ENCODE results near the gene KCTD6. TPM values are rescaled to one million over a fixed set of nuclear protein-coding genes. Genes with fewer than 3 reads are reported as not detected.

The KCTD6 gene
- total RNA-seq, 1 experiment from 2014 or later, result 8.9 TPM

DNA sequence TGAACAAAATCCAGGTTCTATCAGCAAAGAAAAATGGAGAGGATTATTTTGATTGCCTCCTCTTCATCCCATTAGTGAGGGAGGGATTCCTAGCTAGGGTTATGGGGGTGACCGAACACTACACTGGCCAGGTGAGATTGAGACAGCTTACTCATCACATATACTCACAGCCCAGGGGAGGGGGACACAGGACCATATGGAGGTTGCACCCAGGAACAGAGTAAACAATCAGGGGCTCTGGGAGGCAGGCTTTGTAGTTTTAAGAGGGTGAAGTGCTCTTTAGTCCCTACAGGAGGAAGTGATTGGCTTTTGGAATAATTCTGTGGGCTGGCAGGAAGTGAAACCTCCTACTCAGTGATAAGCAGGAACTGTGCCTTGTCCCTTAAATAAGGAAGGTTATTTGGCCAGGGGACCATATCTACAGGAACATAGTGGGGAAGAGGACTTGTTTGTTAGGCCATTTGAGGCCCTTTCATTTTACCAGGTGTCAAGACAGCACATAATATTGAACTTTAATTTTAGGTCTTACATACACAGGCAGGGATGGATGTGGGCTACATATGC, 17.5 kb upstream of the KCTD6 start:
- no peaks in the 10 kb centered on the region for H3K36me3 ChIP-seq

DNA sequence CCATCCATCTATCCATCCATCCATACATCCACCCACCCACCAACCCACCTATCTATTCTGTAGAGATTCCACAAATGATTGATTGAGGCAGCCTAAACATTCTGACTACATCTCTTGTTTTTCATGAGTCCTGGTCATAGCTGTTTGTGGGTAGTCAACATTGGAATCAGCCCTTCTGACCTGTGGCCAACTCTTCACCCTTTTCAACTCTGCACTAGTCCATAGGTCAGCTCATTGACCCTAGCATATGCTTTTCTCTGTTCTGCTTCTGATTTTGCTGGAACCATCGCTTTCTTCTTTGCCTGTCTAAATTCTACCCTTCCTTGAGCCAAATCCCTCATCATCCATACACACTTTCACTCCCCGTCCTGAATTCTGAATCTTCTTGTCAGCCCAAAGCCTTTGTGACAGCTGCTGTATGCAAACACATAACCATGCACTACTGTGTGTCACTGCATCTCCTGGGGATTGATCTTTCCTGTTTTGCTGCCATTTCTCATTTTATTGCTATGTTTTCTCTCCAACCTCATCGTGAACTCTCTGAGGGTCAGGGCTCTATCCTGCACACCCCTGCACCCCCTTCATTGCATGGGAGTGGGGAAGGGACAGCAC, 16.8 kb upstream of the KCTD6 start:
- no peak for DNase-seq (ENCODE audit: low read depth in 1 of 2, low spot score in 2 of 2)
- Histone ChIP-seq H3K4me1 (replicated peaks) (peaks cover 20% of the 10 kb centered on the region), H3K9me3 (replicated peaks) (no peaks in the 10 kb centered on the region), H3K27ac (no peak overlapping the region), H3K36me3 (no peaks in the 10 kb centered on the region), H3K27me3 (replicated peaks) (no peaks in the 10 kb centered on the region), H3K4me3 (no peak overlapping the region)

More for the DNA sequence above, 17.5 kb upstream of the KCTD6 start:
- Histone ChIP-seq H3K4me3 (no peak overlapping the region), H3K27ac (no peak overlapping the region), H3K9me3 (replicated peaks) (no peaks in the 10 kb centered on the region), H3K4me1 (replicated peaks) (peaks cover 25% of the 10 kb centered on the region), H3K27me3 (replicated peaks) (no peaks in the 10 kb centered on the region)
- DNase-seq (ENCODE audit: low read depth in 1 of 2, low spot score in 2 of 2), result no peak

DNA sequence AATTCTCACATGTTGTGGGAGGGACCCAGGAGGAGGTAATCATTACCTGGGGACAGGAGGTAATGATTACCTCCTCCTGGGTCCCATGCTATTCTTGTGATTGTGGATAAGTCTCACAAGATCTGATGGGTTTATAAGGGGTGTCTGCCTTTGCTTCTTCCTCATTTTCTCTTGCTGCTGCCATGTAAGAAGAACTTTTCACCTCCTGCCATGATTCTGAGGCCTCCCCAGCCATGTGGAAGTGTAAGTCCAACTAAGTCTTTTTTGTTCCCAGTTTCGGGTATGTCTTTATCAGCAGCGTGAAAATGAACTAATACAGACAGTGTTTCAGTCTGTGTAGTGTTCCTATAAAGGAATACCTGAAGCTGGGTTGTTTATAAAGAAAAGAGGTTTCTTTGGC, 13.1 kb upstream of the KCTD6 start:
- no peak for DNase-seq (ENCODE audit: low read depth in 1 of 2, low spot score in 2 of 2)
- H3K4me1 ChIP-seq (replicated peaks), result no peaks in the 10 kb centered on the region
- no peak overlapping the region for H3K4me3 ChIP-seq
- H3K27me3 ChIP-seq (replicated peaks), result no peaks in the 10 kb centered on the region
- no peaks in the 10 kb centered on the region for H3K36me3 ChIP-seq
- H3K9me3 ChIP-seq (replicated peaks), result no peaks in the 10 kb centered on the region
- no peak overlapping the region for H3K27ac ChIP-seq

DNA sequence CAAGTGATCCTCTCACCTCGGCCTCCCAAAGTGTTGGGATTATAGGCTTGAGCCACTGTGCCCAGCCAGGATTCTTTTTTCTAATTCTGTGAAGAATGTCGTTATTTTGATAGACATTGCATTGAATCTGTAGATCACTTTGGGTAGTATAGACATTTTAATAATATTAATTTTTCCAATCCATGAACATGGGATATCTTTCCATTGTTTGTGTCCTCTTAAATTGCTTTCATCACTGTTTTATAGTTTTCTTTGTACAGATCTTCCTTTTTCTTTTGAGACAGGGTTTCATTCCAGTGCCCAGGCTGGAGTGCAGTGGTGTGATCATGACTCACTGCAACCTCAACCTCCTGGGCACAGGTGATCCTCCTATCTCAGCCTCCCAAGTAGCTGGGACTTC, 11.6 kb upstream of the KCTD6 start:
- no peak for DNase-seq (ENCODE audit: low read depth in 1 of 2, low spot score in 2 of 2)
- Histone ChIP-seq H3K27me3 (replicated peaks) (no peaks in the 10 kb centered on the region), H3K9me3 (replicated peaks) (no peaks in the 10 kb centered on the region), H3K4me1 (replicated peaks) (no peaks in the 10 kb centered on the region), H3K4me3 (no peak overlapping the region), H3K36me3 (no peaks in the 10 kb centered on the region), H3K27ac (no peak overlapping the region)

DNA sequence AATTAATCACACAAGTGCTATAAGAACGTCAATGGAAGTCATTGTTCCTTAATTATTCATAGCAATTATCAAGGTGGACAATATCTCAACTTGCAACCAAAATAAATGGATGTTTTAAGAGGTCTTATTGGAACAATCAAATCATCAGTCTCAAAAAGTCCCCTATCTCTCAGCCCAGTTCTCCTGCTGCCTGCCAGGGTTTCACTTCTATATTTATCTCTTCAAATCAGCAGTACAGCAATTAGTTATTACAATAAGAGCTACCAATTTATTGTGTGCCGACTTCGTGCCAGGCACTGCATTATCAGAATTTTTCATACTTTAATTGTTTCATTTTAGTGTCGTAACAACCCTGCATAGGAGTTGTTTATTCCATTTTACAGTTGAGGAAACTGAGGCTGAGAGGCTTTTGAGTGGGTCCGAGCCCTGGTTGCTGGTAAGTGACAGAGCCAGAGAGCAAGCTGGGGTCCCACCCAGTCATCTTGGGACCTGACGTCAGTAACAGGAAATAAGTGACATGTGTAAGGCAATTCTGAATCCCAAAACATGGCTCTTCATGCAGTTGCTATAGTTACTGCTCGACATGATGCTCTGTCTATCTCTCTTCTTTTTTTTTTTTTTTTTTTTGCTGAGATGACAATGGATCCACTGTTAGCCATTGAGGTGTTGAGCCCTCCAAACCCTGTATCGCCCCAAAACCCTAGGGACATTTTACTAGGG, 8.8 kb upstream of the KCTD6 start:
- no peak overlapping the region for H3K27ac ChIP-seq
- H3K4me1 ChIP-seq (replicated peaks), result peaks cover 11% of the 10 kb centered on the region
- no peak overlapping the region for H3K4me3 ChIP-seq
- DNase-seq (ENCODE audit: low read depth in 1 of 2, low spot score in 2 of 2), result no peak
- H3K9me3 ChIP-seq (replicated peaks), result no peaks in the 10 kb centered on the region
- H3K36me3 ChIP-seq, result no peaks in the 10 kb centered on the region
- H3K27me3 ChIP-seq (replicated peaks), result no peaks in the 10 kb centered on the region

DNA sequence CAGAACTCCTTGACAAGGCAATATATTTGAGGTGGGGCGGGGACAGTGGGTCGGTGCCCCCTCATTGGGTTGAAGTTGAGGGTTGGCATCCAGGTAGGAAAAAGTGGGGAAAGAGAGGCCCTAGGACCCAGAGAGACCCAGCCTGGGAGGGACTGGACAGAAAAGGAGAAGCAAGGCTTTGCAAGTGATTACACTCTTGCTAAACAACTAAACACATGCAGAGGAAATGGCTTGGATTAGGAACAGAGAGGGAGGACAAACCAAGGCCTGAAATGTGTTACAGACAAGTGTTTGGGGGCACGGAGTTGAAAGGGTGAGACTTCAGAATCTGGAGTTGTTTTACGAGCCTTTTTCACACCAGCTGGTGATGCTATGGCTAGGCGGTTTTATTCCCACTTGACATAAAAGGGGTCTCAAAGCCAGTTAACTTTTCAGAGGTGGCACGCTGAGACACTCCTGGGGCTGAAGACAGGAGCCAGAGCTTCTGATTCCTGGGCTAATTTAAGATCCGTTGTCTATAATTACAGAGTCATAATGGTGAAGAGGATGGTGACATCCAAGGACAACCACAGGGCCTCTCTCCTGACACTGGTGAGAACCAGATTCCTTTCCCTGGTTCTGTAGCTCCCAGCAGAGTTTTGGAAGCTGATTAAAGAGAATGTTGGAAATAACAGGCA, 7.7 kb upstream of the KCTD6 start:
- Histone ChIP-seq H3K9me3 (replicated peaks) (no peaks in the 10 kb centered on the region), H3K27ac (no peak overlapping the region), H3K4me3 (no peak overlapping the region), H3K27me3 (replicated peaks) (no peaks in the 10 kb centered on the region), H3K4me1 (replicated peaks) (peaks cover 11% of the 10 kb centered on the region), H3K36me3 (no peaks in the 10 kb centered on the region)
- DNase-seq (ENCODE audit: low read depth in 1 of 2, low spot score in 2 of 2), result no peak

DNA sequence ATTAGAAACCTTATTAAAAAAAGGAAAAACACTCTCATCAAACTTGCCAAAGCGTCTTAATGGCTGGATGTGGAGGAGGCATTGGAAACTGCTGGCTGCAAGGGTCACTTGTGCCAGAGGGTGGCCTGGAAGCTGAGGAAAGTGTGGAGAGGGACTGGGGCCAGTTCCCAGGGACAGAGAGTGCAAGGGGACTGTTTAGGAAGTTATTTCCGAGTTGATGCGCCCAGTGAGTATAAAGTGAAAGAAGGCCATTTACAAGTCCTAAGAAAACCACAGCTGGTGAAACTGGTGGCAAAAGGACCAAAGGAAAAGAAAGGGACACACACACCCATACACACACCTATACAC, 7.2 kb upstream of the KCTD6 start:
- Histone ChIP-seq H3K9me3 (replicated peaks) (no peaks in the 10 kb centered on the region), H3K4me1 (replicated peaks) (peaks cover 11% of the 10 kb centered on the region), H3K27ac (no peak overlapping the region), H3K27me3 (replicated peaks) (no peaks in the 10 kb centered on the region), H3K4me3 (no peak overlapping the region), H3K36me3 (no peaks in the 10 kb centered on the region)
- no peak for DNase-seq (ENCODE audit: low read depth in 1 of 2, low spot score in 2 of 2)

DNA sequence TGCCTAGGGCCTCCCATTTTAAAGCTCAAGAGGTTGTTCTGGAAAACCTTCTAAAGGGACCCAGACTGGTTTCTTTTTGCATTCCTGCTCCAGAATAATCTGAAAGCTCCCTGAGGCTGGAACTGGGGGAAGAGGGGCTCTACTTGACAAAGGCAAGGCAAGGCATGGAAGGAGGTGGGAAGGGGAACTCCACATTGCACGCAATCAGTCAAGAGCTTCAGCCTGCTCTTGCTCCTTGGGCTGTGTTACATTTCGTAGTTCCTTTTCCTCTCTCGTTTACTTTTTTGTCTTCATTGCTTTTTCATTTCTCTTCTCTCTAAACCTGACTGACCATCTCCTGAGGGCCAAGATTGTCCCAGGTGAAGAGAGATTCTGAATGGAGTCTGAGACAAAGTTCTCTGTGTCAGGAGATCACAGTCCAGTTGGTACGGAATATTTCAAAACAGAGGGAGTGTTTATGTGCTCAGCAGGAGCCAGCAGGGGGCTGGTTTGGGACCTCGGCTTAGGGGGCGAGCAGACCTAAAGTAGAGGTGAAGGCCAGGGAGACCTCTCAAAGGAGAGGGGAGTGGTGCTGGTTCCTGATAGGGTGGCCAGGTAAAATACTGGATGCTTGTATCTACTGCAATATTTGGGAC, 6.0 kb upstream of the KCTD6 start:
- no peak for DNase-seq (ENCODE audit: low read depth in 1 of 2, low spot score in 2 of 2)
- H3K27me3 ChIP-seq (replicated peaks), result no peaks in the 10 kb centered on the region
- H3K27ac ChIP-seq, result no peak overlapping the region
- peaks cover 13% of the 10 kb centered on the region for H3K4me1 ChIP-seq (replicated peaks)
- no peaks in the 10 kb centered on the region for H3K36me3 ChIP-seq
- no peaks in the 10 kb centered on the region for H3K9me3 ChIP-seq (replicated peaks)
- H3K4me3 ChIP-seq, result no peak overlapping the region

DNA sequence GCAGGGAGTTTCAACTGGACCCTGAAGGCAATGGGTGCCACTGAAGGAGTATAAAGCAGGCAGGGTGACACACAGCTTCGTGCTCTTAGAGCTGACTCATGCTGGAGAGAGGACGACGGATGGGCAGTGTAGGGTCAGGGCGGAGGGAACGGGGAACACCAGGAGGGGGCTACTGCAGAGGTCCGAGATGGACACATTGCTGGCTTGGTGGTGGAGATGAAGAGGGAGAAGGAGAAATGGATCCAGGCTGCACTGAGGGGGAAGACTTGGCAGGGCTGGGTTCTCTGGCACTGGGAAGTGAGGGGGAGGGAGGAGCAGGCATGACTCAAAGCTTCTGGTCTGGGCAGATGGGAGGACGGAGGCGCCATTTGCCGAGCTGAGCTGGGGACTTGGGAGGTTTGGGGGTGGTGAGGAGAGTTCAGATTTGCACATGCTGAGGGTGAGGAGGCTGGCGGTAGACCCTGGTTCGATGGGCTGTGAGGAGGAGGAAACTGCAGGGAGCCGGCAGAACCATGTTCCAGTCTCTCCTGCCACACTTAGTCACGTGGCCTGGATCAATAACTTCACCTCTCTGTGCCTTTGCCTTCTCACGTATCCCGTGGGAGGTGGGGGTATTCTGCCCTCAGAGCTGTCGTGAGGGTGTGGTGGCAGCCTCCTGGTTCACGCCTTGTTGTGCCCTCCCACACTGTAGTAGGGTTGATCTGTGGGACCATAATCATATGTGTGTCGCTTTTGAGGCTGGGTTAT, 4.6 kb upstream of the KCTD6 start:
- H3K27ac ChIP-seq, result peak overlapping the region; percentile 26
- peaks cover 4% of the 10 kb centered on the region for H3K36me3 ChIP-seq
- H3K4me3 ChIP-seq, result no peak overlapping the region
- no peaks in the 10 kb centered on the region for H3K27me3 ChIP-seq (replicated peaks)
- H3K9me3 ChIP-seq (replicated peaks), result no peaks in the 10 kb centered on the region
- H3K4me1 ChIP-seq (replicated peaks), result peaks cover 20% of the 10 kb centered on the region
- peak; percentile 57 to 63 for DNase-seq (ENCODE audit: low read depth in 1 of 2, low spot score in 2 of 2)

DNA sequence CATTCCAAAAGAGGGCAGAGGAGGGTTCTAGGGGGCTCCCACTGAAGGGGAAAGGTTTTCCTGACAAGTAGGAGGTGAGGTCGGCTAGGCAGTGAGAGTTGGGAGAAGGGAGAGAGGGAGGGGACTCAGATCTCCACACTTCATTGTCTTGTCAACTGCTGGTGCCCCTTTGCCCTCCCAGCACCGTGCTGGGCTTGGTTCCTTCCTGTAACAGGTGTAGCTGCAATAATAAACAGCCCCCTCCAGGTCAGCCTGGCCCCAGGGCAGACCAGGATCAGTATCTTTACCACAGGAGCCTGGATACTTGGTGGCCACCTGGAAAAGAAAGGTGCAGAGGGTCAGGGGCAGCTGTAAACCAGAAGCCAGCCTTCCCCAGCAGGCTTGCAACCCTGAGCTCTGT, 2.9 kb upstream of the KCTD6 start:
- no peak for DNase-seq (ENCODE audit: low read depth in 1 of 2, low spot score in 2 of 2)
- H3K27ac ChIP-seq, result no peak overlapping the region
- no peak overlapping the region for H3K4me3 ChIP-seq
- no peaks in the 10 kb centered on the region for H3K9me3 ChIP-seq (replicated peaks)
- peaks cover 5% of the 10 kb centered on the region for H3K36me3 ChIP-seq
- peaks cover 36% of the 10 kb centered on the region for H3K4me1 ChIP-seq (replicated peaks)
- no peaks in the 10 kb centered on the region for H3K27me3 ChIP-seq (replicated peaks)

DNA sequence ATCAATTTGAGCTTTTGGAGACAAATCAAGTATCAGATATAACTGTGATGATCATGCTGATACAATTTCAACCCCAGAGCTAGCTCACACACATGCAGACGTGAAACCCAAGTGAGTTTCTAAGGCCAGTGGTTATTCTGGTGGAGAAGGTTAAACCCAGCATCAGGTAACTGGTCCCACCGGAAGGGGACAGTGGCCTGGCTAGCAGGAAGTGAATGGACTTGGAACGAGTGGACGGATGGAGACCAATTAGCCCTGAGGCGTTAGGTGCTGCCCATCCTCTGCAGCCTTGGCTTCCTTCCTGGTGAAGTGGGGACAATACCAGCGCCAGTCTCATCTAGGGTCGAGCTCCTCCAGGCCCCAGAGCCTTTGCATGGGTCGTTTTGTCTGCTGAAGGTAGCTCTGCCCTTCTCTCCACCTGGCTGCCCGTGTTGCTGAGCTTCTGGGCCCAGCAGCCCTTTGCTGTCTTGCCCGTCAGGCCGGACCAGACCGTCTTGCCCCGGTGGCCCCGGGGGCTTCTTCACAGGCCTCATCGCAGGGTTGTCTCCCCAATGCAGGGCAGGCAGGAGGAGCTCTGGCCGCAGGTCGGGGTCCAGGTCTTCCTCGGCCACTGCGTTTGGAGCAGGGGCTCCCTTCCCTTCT, 915 bp upstream of the KCTD6 start:
- H3K36me3 ChIP-seq, result peaks cover 5% of the 10 kb centered on the region
- H3K27me3 ChIP-seq (replicated peaks), result no peaks in the 10 kb centered on the region
- DNase-seq (ENCODE audit: low read depth in 1 of 2, low spot score in 2 of 2), result no peak
- H3K27ac ChIP-seq, result peak overlapping the region; percentile 50; the same call in 1 of the 2 replicates
- H3K4me1 ChIP-seq (replicated peaks), result peaks cover 36% of the 10 kb centered on the region
- H3K9me3 ChIP-seq (replicated peaks), result no peaks in the 10 kb centered on the region
- peak overlapping the region; percentile 95 for H3K4me3 ChIP-seq

DNA sequence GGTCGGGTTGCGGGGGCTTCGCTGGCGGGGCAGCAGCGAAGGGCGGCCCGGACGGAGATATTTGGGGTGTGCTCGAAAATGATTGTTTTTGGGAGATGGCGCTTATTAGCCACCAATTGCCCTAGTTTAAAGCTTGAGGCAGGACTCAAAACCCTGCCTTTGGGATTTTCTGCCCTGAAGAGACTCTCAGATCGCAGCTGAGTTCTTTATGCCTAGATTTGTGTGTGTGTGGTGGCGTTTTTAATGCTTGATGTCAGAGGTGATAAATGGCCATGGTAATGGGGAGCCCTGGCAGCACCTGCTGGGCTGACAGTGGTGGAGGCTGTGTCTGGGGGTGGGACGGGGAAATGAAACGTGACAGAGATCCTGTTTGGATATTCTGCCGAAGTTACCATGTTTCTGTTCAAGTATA, 604 bp downstream of the KCTD6 start:
- H3K36me3 ChIP-seq, result peaks cover 5% of the 10 kb centered on the region
- H3K27me3 ChIP-seq (replicated peaks), result no peaks in the 10 kb centered on the region
- H3K4me1 ChIP-seq (replicated peaks), result peaks cover 26% of the 10 kb centered on the region
- DNase-seq (ENCODE audit: low read depth in 1 of 2, low spot score in 2 of 2), result peak in 1 of 2 experiments; percentile 4
- H3K9me3 ChIP-seq (replicated peaks), result no peaks in the 10 kb centered on the region
- H3K4me3 ChIP-seq, result peak overlapping the region; percentile 95
- H3K27ac ChIP-seq, result peak overlapping the region; percentile 51; the same call in 1 of the 2 replicates

DNA sequence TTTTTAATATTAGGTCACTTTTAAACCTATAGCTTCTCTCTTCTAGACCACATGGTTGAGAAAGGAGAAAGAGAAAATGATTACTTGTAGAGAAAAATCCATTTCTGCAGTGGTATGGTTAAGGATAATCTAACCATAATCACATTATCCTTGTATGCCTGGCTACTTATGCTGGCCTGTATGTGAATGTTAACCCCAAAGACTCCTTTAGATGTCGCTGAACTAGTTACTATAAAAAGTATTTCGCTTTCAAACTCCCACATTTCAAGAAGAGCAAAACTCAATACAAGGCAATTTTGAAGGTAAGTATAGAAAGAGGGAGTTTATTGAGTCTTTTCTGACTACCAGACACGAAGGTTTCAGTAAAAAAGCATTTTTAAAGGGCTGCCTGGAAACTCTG, 2.2 kb downstream of the KCTD6 start:
- Histone ChIP-seq H3K27me3 (replicated peaks) (no peaks in the 10 kb centered on the region), H3K4me3 (no peak overlapping the region), H3K4me1 (replicated peaks) (peaks cover 25% of the 10 kb centered on the region), H3K9me3 (replicated peaks) (no peaks in the 10 kb centered on the region), H3K27ac (no peak overlapping the region), H3K36me3 (peaks cover 5% of the 10 kb centered on the region)
- no peak for DNase-seq (ENCODE audit: low read depth in 1 of 2, low spot score in 2 of 2)

All from SJSA1 (cell line).